HEK293 (cell line): ENCODE data around the gene CYB5B.

Source experiments
- CTCF ChIA-PET: fragments of 350-600 bp; formaldehyde crosslinking; extraction: SDS; loops from one replicate; lab custom pipeline; 2021; ENCODE audit warnings: antibody characterized with exemption; lab: Yijun Ruan, JAX
- POLR2A ChIA-PET: fragments of 300-600 bp; formaldehyde crosslinking; extraction: SDS; loops from one replicate; lab custom pipeline; 2020; ENCODE audit warnings: antibody characterized with exemption, inconsistent platforms; lab: Yijun Ruan, JAX
- H3K27ac ChIP-seq: fragments of 200-500 bp; sonication (Bioruptor generic); 2 replicates; pipeline ENCODE4 v1.5.1; 2014; ENCODE audit warnings: low read depth, low read length, control low read depth, inconsistent platforms; ENCODE audit errors: extremely low read depth
- H3K36me3 ChIP-seq, 2 experiments: fragments of 200-500 bp in 1 of 2; sonication (Bioruptor generic) in 1 of 2; 1 replicate in 1 of 2; 2 replicates in 1 of 2; pipeline ENCODE4 v1.5.1; 2014 to 2017; ENCODE audit warnings: inconsistent platforms in 2 of 2, low read length in 2 of 2; ENCODE audit not compliant: control insufficient read depth in 2 of 2, insufficient read depth in 1 of 2
- H3K4me1 ChIP-seq: fragments of 200-500 bp; sonication (Bioruptor generic); 2 replicates; pipeline ENCODE4 v1.5.1; 2014; ENCODE audit warnings: mild to moderate bottlenecking, low read length, inconsistent platforms; ENCODE audit not compliant: control insufficient read depth, insufficient read depth
- H3K4me3 ChIP-seq: 2 replicates; pipeline ENCODE4 v1.5.1; 2011; ENCODE audit warnings: low read depth, mild to moderate bottlenecking, control low read depth, low read length, moderate library complexity
- H3K9me3 ChIP-seq: fragments of 200-500 bp; sonication (Bioruptor generic); 2 replicates; pipeline ENCODE4 v1.5.1; 2014; ENCODE audit warnings: low read depth, low read length, inconsistent platforms; ENCODE audit not compliant: control insufficient read depth, insufficient read depth
- IKZF3 ChIP-seq: fragments of 450-650 bp; IDR thresholded peaks from 2 replicates; pipeline ENCODE4 v1.5.0; 2018; ENCODE audit warnings: missing biosample characterization, mild to moderate bottlenecking, missing genetic modification characterization, moderate library complexity
- KLF8 ChIP-seq: fragments of 450-650 bp; formaldehyde crosslinking; IDR thresholded peaks from 2 replicates; pipeline ENCODE4 v1.5.1; 2016; ENCODE audit warnings: missing biosample characterization, missing genetic modification characterization
- MYNN ChIP-seq: fragments of 450-650 bp; formaldehyde crosslinking; IDR thresholded peaks from 2 replicates; pipeline ENCODE4 v1.5.1; 2016; ENCODE audit warnings: missing biosample characterization, missing genetic modification characterization, borderline replicate concordance
- SP2 ChIP-seq: fragments of 450-650 bp; formaldehyde crosslinking; IDR thresholded peaks from 2 replicates; pipeline ENCODE4 v1.5.1; 2016; ENCODE audit warnings: missing biosample characterization, missing genetic modification characterization
- ZNF10 ChIP-seq: fragments of 450-650 bp; formaldehyde crosslinking; IDR thresholded peaks from 2 replicates; pipeline ENCODE4 v1.5.1; 2017; ENCODE audit warnings: missing biosample characterization, missing genetic modification characterization
- ZNF157 ChIP-seq: fragments of 450-650 bp; formaldehyde crosslinking; IDR thresholded peaks from 2 replicates; pipeline ENCODE4 v1.5.1; 2016; ENCODE audit warnings: missing biosample characterization, missing genetic modification characterization
- ZNF248 ChIP-seq: fragments of 450-650 bp; formaldehyde crosslinking; IDR thresholded peaks from 2 replicates; pipeline ENCODE4 v1.5.1; 2017; ENCODE audit warnings: missing biosample characterization, missing genetic modification characterization
- ZNF292 ChIP-seq: fragments of 450-650 bp; formaldehyde crosslinking; IDR thresholded peaks from 2 replicates; pipeline ENCODE4 v1.5.1; 2016; ENCODE audit warnings: low read depth, missing biosample characterization, missing genetic modification characterization, borderline replicate concordance
- ZNF391 ChIP-seq: fragments of 450-650 bp; formaldehyde crosslinking; IDR thresholded peaks from 2 replicates; pipeline ENCODE4 v1.5.1; 2016; ENCODE audit warnings: low read depth, missing biosample characterization, missing genetic modification characterization, borderline replicate concordance
- ZNF416 ChIP-seq: fragments of 450-650 bp; formaldehyde crosslinking; IDR thresholded peaks from 2 replicates; pipeline ENCODE4 v1.5.1; 2016; ENCODE audit warnings: missing biosample characterization, missing genetic modification characterization
- ZNF473 ChIP-seq: fragments of 450-650 bp; formaldehyde crosslinking; IDR thresholded peaks from 2 replicates; pipeline ENCODE4 v1.5.1; 2017; ENCODE audit warnings: missing biosample characterization, missing genetic modification characterization
- ZNF510 ChIP-seq: fragments of 450-650 bp; formaldehyde crosslinking; IDR thresholded peaks from 2 replicates; pipeline ENCODE4 v1.5.1; 2018; ENCODE audit warnings: mild to moderate bottlenecking, missing genetic modification characterization, missing biosample characterization; ENCODE audit not compliant: insufficient replicate concordance
- ZNF529 ChIP-seq: fragments of 450-650 bp; formaldehyde crosslinking; IDR thresholded peaks from 2 replicates; pipeline ENCODE4 v1.5.1; 2017; ENCODE audit warnings: missing genetic modification characterization, missing biosample characterization; ENCODE audit not compliant: insufficient replicate concordance
- ZNF544 ChIP-seq: fragments of 450-650 bp; formaldehyde crosslinking; IDR thresholded peaks from 2 replicates; pipeline ENCODE4 v1.5.0; 2017; ENCODE audit warnings: missing biosample characterization, missing genetic modification characterization
- ZNF558 ChIP-seq: fragments of 450-650 bp; formaldehyde crosslinking; IDR thresholded peaks from 2 replicates; pipeline ENCODE4 v1.5.1; 2016; ENCODE audit warnings: missing biosample characterization, missing genetic modification characterization
- ZNF571 ChIP-seq: fragments of 450-650 bp; formaldehyde crosslinking; IDR thresholded peaks from 2 replicates; pipeline ENCODE4 v1.5.0; 2017; ENCODE audit warnings: missing biosample characterization, missing genetic modification characterization
- ZNF664 ChIP-seq: fragments of 450-650 bp; formaldehyde crosslinking; IDR thresholded peaks from 2 replicates; pipeline ENCODE4 v1.5.1; 2016; ENCODE audit warnings: missing biosample characterization, missing genetic modification characterization
- ZNF707 ChIP-seq: fragments of 450-650 bp; formaldehyde crosslinking; IDR thresholded peaks from 2 replicates; pipeline ENCODE4 v1.5.1; 2016; ENCODE audit warnings: missing biosample characterization, missing genetic modification characterization
- ZNF76 ChIP-seq: fragments of 450-650 bp; formaldehyde crosslinking; IDR thresholded peaks from 2 replicates; pipeline ENCODE4; 2016; ENCODE audit warnings: low read depth, missing biosample characterization, missing genetic modification characterization, borderline replicate concordance
- ZNF792 ChIP-seq: fragments of 450-650 bp; formaldehyde crosslinking; IDR thresholded peaks from 2 replicates; pipeline ENCODE4 v1.5.1; 2016; ENCODE audit warnings: missing biosample characterization, missing genetic modification characterization
- TF ChIP-seq, protein P1 (sequence below): fragments of 450-650 bp; formaldehyde crosslinking; IDR thresholded peaks from 2 replicates; pipeline ENCODE4 v1.5.1; 2017; ENCODE audit warnings: missing biosample characterization, missing genetic modification characterization
- TF ChIP-seq, protein P2 (sequence below): fragments of 450-650 bp; formaldehyde crosslinking; optimal IDR thresholded peaks from 2 replicates; pipeline ENCODE3; 2016; ENCODE audit warnings: missing biosample characterization, mild to moderate bottlenecking, missing genetic modification characterization

Gene CYB5B

GRCh38 chr16:69501956-69502745 is 77.7 kb downstream of the CYB5B start:
- Histone ChIP-seq H3K27ac (no peak overlapping the region), H3K9me3 (no peaks in the 10 kb centered on the region), H3K36me3 (no peaks in the 10 kb centered on the region), H3K4me3 (no peak overlapping the region), H3K4me1 (no peaks in the 10 kb centered on the region)
- ChIA-PET POLR2A (no interaction called here), CTCF (interaction anchor here (0.8 kb wide), 1 partner anchor 98 kb away, joined by 7 read pairs; no protein-coding TSS in a partner anchor)
- no peak for TF ChIP-seq MYNN (tag by site-specific recombination)
- TF ChIP-seq ZNF558 = no peak
- TF ChIP-seq ZNF792 (tag by site-specific recombination) = no peak
- no peak for TF ChIP-seq ZNF664
- no peak for TF ChIP-seq ZNF248 (tag by site-specific recombination)
- no peak for TF ChIP-seq IKZF3 (tag by site-specific recombination)
- TF ChIP-seq ZNF416 (tag by site-specific recombination) = no peak
- no peak for TF ChIP-seq ZNF571 (tag by site-specific recombination)
- TF ChIP-seq ZNF76 (tag by site-specific recombination) = no peak
- TF ChIP-seq SP2 (tag by site-specific recombination) = no peak
- TF ChIP-seq, protein P1, sequence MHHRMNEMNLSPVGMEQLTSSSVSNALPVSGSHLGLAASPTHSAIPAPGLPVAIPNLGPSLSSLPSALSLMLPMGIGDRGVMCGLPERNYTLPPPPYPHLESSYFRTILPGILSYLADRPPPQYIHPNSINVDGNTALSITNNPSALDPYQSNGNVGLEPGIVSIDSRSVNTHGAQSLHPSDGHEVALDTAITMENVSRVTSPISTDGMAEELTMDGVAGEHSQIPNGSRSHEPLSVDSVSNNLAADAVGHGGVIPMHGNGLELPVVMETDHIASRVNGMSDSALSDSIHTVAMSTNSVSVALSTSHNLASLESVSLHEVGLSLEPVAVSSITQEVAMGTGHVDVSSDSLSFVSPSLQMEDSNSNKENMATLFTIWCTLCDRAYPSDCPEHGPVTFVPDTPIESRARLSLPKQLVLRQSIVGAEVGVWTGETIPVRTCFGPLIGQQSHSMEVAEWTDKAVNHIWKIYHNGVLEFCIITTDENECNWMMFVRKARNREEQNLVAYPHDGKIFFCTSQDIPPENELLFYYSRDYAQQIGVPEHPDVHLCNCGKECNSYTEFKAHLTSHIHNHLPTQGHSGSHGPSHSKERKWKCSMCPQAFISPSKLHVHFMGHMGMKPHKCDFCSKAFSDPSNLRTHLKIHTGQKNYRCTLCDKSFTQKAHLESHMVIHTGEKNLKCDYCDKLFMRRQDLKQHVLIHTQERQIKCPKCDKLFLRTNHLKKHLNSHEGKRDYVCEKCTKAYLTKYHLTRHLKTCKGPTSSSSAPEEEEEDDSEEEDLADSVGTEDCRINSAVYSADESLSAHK (tag by site-specific recombination) = no peak
- no peak for TF ChIP-seq ZNF10 (tag by site-specific recombination)
- no peak for TF ChIP-seq KLF8 (tag by site-specific recombination)
- no peak for TF ChIP-seq ZNF707 (tag by site-specific recombination)
- TF ChIP-seq ZNF529 (tag by site-specific recombination) = no peak
- no peak for TF ChIP-seq ZNF473 (tag by site-specific recombination)
- no peak for TF ChIP-seq ZNF292 (tag by site-specific recombination)
- TF ChIP-seq ZNF391 (tag by site-specific recombination) = no peak

GRCh38 chr16:69503244-69503643 is 78.8 kb downstream of the CYB5B start:
- TF ChIP-seq ZNF510 (tag by site-specific recombination) (no peak), ZNF544 (tag by site-specific recombination) (no peak), ZNF157 (tag by site-specific recombination) (no peak)
- TF ChIP-seq, protein P2, sequence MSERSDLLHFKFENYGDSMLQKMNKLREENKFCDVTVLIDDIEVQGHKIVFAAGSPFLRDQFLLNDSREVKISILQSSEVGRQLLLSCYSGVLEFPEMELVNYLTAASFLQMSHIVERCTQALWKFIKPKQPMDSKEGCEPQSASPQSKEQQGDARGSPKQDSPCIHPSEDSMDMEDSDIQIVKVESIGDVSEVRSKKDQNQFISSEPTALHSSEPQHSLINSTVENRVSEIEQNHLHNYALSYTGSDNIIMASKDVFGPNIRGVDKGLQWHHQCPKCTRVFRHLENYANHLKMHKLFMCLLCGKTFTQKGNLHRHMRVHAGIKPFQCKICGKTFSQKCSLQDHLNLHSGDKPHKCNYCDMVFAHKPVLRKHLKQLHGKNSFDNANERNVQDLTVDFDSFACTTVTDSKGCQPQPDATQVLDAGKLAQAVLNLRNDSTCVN (tag by site-specific recombination) = no peak
- ChIA-PET POLR2A (interaction anchor here (0.6 kb wide), 1 partner anchor 28 kb away, joined by 3 read pairs; no protein-coding TSS in a partner anchor), CTCF (interaction anchor here (0.5 to 0.6 kb wide), 2 partner anchors 8 to 332 kb away, joined by 3 to 4 read pairs; no protein-coding TSS in a partner anchor)
- Histone ChIP-seq H3K9me3 (no peaks in the 10 kb centered on the region), H3K27ac (no peak overlapping the region), H3K4me1 (no peaks in the 10 kb centered on the region), H3K36me3 (no peaks in the 10 kb centered on the region), H3K4me3 (no peak overlapping the region)
